Retinal pigment epithelial cell (primary cell): Measurements from ENCODE around the gene RPL3.
"Not testable (repeated sequence)": the region's sequence is repeated elsewhere in the genome, so short reads cannot be mapped to it uniquely, and the experiment has no call there.

Source experiments
- DNase-seq: peaks from one replicate; pipeline ENCODE4 v3.0.0-alpha.2; 2010; ENCODE audit warnings: low read depth
- H3K4me3 ChIP-seq: 2 replicates; pipeline ENCODE4 v1.5.1; 2011; ENCODE audit warnings: mild to moderate bottlenecking, low read length, control low read depth, moderate library complexity
- CTCF ChIP-seq: conservative IDR thresholded peaks from 2 replicates; pipeline ENCODE4 v1.5.1; 2011; ENCODE audit warnings: low read depth, low read length, control low read depth, inconsistent platforms

Gene RPL3

GRCh38 chr22:39344046-39344390 is 24.6 kb upstream of the RPL3 start:
- TF ChIP-seq CTCF: no peak
- DNase-seq: no peak
- H3K4me3 ChIP-seq: no peak overlapping the region

GRCh38 chr22:39343259-39344045 is 24.0 kb upstream of the RPL3 start:
- no peak for DNase-seq

GRCh38 chr22:39341179-39341578 is 21.8 kb upstream of the RPL3 start:
- DNase-seq: no peak
- TF ChIP-seq CTCF: no peak
- H3K4me3 ChIP-seq: no peak overlapping the region

More at GRCh38 chr22:39343259-39344045, 24.0 kb upstream of the RPL3 start:
- peak; percentile 95 for TF ChIP-seq CTCF
- no peak overlapping the region for H3K4me3 ChIP-seq

- peak; percentile 64 for DNase-seq
- not testable (repeated sequence) for H3K4me3 ChIP-seq
These were observed 20.4 kb upstream of the RPL3 start for GRCh38 chr22:39339775-39340174.

GRCh38 chr22:39336411-39336810 is 17.0 kb upstream of the RPL3 start:
- TF ChIP-seq CTCF: no peak
- no peak for DNase-seq
- H3K4me3 ChIP-seq: no peak overlapping the region

- DNase-seq: peak; percentile 83
- no peak overlapping the region for H3K4me3 ChIP-seq
- TF ChIP-seq CTCF: no peak
These were observed 13.1 kb upstream of the RPL3 start for GRCh38 chr22:39332441-39333064.

- H3K4me3 ChIP-seq, DNase-seq: not testable (repeated sequence)
These were observed 11.1 kb upstream of the RPL3 start for GRCh38 chr22:39330553-39330952.

- no peak for TF ChIP-seq CTCF
- DNase-seq: no peak
- H3K4me3 ChIP-seq: no peak overlapping the region
These were observed 8.8 kb upstream of the RPL3 start for GRCh38 chr22:39327995-39328754.
